Activated naive CD4-positive, alpha-beta T cell treated with anti-CD3 and anti-CD28 coated beads, Interleukin-2, amount 50 U/mL, for 72 hours (primary cell): ENCODE measurements around the gene DIPK1A. TPM values are rescaled to one million over a fixed set of nuclear protein-coding genes. Genes with fewer than 3 reads are reported as not detected.
"Not testable (repeated sequence)": the region's sequence is repeated elsewhere in the genome, so short reads cannot be mapped to it uniquely, and the experiment has no call there.

ENCODE experiments used
- ATAC-seq, 2 donors: fragments of 150-1000 bp; cut with Tn5 transposase; 2 replicates each; pipeline ENCODE4 v1.10.0; 2021; ENCODE audit warnings: mild to moderate bottlenecking in 2 of 2, moderate library complexity in 2 of 2
- DNase-seq, 2 donors: peaks; one replicate each; pipeline ENCODE4 v3.0.0; 2021 to 2022; ENCODE audit warnings: low spot score in 2 of 2
- H3K27ac Mint-ChIP-seq, 2 donors: one replicate each; pipeline ENCODE4 v1.8.0; 2022; ENCODE audit warnings: mild to moderate bottlenecking in 2 of 2, mixed read lengths in 2 of 2
- H3K36me3 Mint-ChIP-seq, 2 donors: one replicate each; pipeline ENCODE4 v1.8.0; 2022; ENCODE audit warnings: mixed read lengths in 2 of 2
- H3K9me3 Mint-ChIP-seq, 2 donors: one replicate each; pipeline ENCODE4 v1.8.0; 2022; ENCODE audit warnings: mixed read lengths in 2 of 2
- total RNA-seq, 2 donors: library from RNA; stranded (reverse); gene quantifications; one replicate each; pipeline ENCODE4 v1.2.3, GENCODE V29; 2022

DIPK1A gene
- total RNA-seq, 2 donors from 2014 or later, result 5.8 to 8.0 TPM

DNA sequence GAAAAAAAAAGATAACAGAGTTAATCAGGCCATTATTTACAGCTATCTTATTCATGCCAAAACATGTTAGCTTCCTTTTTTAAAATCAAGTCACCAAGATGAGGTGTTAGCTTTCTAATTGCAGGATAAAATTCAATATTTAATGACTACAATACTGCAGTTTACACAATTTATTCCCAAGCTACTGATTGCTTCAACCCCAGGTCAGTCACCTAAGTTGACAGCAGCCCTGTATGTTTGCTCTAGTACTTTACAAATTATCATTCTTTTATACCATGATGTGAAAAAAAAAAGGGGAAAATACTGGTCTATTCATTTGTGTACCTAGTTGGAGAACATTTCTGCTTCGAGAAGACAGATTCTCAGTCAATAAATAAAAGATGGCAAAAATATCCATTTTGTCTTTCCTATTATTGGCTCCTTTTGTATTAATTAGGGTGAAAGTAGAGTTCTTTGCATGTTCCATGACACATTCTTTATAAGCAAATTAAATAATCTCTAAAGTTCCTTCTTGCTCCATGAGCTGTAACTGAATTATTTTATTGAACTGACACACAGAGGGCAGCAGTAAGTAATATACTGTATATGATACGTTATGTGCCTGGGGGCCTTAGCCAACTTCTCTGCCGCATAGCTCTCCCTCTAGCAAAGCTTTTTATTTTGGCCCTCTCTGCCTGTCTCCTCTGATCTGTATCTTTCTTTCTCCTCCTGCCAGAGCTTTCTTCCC lies 48.0 kb downstream of the DIPK1A start:
- ATAC-seq (no peak), DNase-seq (no peak)
- Mint-ChIP-seq H3K9me3 (peaks cover 0 to 5% of the 10 kb centered on the region in 2 donors), H3K36me3 (peaks cover 1 to 4% of the 10 kb centered on the region in 2 donors), H3K27ac (peak overlapping the region in 1 of 2 donors; percentile 7)

DNA sequence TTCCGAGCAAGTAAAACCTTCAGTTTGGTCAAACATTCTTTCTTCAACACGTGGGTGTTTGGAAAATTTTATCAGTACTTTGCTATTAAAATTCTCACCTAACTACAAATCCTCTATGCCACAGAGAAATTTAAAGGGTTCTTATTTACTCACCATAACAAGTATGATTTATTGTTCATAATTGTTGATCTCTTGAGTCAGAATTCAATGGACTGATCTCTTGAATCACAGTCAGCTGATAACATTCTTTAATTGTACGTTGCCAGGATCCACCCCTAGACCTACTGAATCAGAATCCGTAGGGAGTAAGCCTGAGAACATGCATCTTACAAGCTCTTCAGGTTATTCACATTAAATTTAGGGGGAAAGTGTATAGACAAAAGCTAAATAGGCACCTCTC lies 51.2 kb downstream of the DIPK1A start:
- Mint-ChIP-seq H3K36me3 (peaks cover 6 to 20% of the 10 kb centered on the region in 2 donors), H3K9me3 (peaks cover 0 to 5% of the 10 kb centered on the region in 2 donors), H3K27ac (no peak overlapping the region)
- ATAC-seq (no peak), DNase-seq (no peak)

DNA sequence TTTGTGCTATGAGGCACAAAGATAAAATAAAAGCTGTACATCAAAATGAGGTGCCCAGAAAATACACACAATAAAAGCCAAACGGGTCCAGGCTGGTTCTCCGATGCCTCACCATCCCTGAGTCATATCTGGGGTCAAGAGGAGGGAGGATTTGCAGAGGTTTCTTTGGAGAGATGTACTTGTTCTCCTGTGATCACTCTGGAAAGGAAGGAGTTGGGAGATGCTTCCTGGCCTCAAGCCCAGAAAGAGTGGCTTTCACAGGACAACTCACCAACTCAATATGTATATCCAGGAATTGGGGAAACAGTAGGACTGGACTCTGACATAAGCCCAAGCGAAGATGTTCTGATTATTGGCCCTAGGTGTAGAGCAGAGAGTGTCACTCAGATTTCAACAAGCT lies 51.9 kb downstream of the DIPK1A start:
- Mint-ChIP-seq H3K36me3 (peaks cover 6 to 24% of the 10 kb centered on the region in 2 donors), H3K27ac (no peak overlapping the region), H3K9me3 (peaks cover 0 to 5% of the 10 kb centered on the region in 2 donors)
- DNase-seq (no peak), ATAC-seq (no peak)

DNA sequence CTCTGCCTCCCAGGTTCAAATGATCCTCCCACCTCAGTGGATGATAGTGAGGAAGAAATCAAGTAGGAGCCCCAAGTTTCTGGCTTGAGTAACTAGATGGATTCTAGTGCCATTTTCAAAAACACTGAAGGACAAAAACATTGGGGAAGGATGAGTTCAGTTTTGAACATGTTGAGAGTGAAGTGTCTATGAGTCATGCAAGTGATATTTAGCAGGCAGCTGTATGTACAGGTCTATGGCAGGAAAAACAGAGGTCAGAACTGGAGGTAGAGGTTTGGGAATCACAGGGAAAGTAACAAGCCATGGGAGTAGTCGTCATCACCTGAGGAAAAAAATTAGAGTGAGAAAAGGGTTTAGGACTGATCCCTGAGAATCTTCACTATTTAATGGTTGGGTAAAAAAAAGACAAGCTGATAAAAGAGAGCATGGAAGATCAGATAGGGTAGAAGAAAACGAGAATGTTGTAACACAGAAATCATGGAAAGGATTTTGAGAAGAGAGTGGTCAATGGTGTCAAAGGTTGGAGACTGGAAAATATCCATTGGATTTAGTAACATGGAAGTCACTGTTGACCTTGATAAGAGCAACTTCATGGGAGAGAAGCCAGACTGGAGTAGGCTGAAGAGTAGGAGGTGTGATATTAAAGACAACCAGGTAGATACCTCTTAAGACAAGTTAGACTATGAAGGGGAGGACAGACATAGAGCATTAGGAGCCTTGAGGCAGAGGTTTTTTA lies 53.1 kb downstream of the DIPK1A start:
- no peak for DNase-seq
- Mint-ChIP-seq H3K9me3 (no peaks in the 10 kb centered on the region), H3K27ac (no peak overlapping the region), H3K36me3 (peaks cover 6 to 24% of the 10 kb centered on the region in 2 donors)
- ATAC-seq, result peak; percentile 63 to 64

DNA sequence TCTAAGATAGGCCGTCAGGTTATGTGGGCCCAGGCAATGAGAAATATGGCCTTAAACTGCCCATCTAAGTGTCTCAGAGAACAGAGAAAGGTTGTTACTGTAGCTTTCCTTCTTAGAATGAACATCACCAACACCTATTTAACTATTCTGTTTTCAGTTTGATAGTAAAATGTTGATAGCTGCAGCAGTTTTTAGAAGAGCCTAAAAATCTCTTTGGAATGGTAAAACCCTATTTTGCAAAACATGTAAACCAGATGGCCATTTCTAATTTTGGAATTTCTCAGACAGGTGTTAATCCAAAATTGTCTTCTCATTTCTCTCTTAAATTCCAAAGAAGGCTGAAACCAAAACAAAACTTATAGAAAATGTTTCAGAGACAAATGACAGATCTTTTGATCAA lies 57.5 kb downstream of the DIPK1A start:
- no peak for ATAC-seq
- peaks cover 22 to 43% of the 10 kb centered on the region in 2 donors for H3K36me3 Mint-ChIP-seq
- H3K9me3 Mint-ChIP-seq, result peaks cover 5 to 18% of the 10 kb centered on the region in 2 donors
- H3K27ac Mint-ChIP-seq, result no peak overlapping the region
- DNase-seq, result no peak

DNA sequence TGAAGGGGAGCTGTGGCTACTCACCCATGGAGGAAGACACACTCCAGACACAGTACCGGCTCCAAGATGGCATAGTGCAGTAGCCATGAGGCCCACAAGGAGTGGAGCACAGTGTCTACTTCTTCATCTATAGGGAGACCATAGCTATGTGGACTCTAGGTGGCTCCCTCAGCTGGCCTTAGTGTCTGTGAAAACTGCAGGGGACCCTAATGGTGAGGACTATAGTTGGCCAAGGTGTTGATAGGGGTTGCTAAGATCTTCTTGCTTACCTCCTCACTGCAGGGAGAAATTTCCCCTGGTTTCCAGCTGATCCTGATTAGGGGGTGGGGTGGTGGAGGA lies 58.9 kb downstream of the DIPK1A start:
- no peak overlapping the region for H3K27ac Mint-ChIP-seq
- H3K36me3 Mint-ChIP-seq, result peaks cover 16 to 33% of the 10 kb centered on the region in 2 donors
- peaks cover 5 to 19% of the 10 kb centered on the region in 2 donors for H3K9me3 Mint-ChIP-seq
- ATAC-seq (no peak), DNase-seq (no peak)

DNA sequence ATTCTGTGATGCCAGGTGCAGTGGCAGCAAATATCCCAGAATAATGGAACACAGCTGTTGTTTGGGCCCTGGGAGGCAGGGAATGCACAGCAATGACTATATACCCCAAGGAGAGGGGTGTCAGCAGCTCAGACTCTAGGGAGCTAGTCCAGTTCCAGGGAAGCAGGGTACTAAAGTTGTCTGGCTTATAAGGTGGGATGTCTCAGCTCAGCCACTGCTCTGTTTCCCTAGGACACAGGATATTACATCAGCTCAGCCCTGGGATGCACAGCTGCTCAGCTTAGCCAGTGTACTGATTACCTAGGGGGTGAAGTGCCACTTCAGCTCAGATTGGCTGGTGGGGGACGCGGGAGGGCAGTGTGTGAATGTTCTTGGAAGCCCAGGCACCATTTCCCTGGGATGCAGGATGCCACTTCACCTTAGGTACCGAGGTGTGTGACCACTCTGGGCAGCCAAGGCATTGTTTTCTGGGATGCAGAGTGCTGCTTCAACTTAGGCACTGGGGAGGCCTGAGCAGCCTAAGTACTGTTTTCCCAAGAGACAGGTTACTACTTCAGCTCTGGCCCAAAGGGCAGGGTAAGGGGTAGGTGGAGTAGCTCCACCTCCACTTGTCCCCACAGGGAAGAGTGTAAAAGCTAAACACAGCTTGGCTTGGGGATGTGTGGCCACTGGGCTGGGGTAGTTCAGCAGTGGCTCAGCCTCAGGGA lies 59.4 kb downstream of the DIPK1A start:
- DNase-seq (no peak), ATAC-seq (no peak)
- Mint-ChIP-seq H3K36me3 (peaks cover 16 to 33% of the 10 kb centered on the region in 2 donors), H3K9me3 (peaks cover 5 to 19% of the 10 kb centered on the region in 2 donors), H3K27ac (peak overlapping the region; percentile 10 to 45)

DNA sequence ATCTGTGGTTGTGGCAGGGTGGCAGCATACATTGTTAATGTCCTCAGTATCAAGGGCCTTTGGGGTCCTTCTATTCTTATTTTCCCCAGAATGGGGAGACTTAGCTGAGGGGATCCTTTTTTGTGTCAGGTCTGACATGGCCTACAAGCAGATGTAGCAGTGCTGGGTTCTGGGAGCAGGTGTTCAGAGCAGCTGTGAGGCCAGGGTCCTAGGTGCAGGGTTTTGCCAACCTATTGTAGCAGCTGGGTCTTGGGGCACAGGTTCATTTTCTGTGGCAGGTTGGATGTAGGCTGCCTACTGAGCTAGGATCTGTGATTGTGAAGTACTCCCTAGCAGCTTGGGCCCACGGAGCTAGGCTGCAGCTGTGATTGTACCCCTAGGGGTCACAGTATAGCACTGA lies 60.1 kb downstream of the DIPK1A start:
- Mint-ChIP-seq H3K36me3 (peaks cover 16 to 33% of the 10 kb centered on the region in 2 donors), H3K9me3 (peaks cover 5 to 19% of the 10 kb centered on the region in 2 donors), H3K27ac (peak overlapping the region in 1 of 2 donors; percentile 23)
- no peak for DNase-seq
- no peak for ATAC-seq

DNA sequence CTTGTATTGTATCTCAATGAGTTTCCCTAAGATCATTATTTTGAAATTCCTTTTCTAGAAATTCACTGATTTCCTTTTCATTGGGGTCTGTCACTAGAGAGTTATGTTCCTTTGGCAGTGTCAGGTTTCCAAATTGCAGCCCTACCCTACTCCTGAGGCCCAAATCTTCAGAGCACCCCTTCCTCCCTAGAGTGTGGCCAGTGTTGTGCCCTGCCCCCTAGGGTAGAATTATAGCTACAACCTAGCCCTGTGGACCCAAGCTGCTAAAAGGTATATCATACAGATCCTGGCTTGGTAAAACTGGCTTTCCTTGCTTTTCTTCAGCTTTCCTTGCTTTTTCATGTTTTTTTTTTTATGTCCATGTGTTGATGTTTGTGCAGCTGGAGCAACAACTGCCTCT lies 60.7 kb downstream of the DIPK1A start:
- no peak for ATAC-seq
- Mint-ChIP-seq H3K27ac (peak overlapping the region in 1 of 2 donors; percentile 23), H3K9me3 (peaks cover 5 to 19% of the 10 kb centered on the region in 2 donors), H3K36me3 (peaks cover 16 to 27% of the 10 kb centered on the region in 2 donors)
- no peak for DNase-seq

DNA sequence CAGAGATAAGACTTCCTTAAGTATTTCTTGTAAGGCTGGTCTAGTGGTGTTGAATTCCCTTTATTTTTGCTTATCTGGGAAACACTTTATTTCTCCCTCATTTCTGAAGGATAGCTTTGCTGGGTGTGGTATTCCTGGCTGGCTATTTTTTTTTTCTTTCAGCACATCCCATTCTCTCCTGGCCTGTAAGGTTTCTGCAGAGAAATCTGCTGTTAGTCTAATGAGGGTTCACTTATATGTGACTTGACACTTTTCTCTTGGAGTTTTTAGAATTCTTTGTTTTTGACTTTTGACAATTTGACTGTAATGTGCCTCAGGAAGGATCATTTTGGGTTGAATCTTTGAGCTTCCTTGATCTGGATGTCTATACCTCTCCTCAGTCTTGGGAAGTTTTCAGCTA lies 61.5 kb downstream of the DIPK1A start:
- Mint-ChIP-seq H3K27ac (no peak overlapping the region), H3K9me3 (peaks cover 5 to 19% of the 10 kb centered on the region in 2 donors), H3K36me3 (peaks cover 16 to 19% of the 10 kb centered on the region in 2 donors)
- ATAC-seq (no peak), DNase-seq (no peak)

DNA sequence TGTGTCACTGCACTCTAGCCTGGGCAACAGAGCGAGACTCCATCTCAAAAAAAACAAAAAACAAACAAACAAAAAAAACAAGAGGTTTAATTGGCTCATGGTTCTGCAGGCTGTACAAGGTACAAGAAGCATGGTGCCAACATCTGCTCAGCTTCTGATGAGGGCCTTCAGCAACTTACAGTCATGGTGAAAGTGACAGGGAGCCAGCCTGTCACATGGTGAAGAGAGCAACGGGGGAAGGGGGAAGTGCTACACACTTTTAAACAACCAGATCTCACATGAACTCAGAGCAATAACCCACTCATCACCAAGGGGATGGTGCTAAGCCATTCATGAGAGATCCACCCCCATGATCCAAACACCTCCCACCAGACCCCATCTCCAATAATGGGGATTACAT lies 63.2 kb downstream of the DIPK1A start:
- peaks cover 17 to 27% of the 10 kb centered on the region in 2 donors for H3K36me3 Mint-ChIP-seq
- H3K27ac Mint-ChIP-seq, ATAC-seq, DNase-seq: not testable (repeated sequence)
- H3K9me3 Mint-ChIP-seq, result peaks cover 5 to 19% of the 10 kb centered on the region in 2 donors

DNA sequence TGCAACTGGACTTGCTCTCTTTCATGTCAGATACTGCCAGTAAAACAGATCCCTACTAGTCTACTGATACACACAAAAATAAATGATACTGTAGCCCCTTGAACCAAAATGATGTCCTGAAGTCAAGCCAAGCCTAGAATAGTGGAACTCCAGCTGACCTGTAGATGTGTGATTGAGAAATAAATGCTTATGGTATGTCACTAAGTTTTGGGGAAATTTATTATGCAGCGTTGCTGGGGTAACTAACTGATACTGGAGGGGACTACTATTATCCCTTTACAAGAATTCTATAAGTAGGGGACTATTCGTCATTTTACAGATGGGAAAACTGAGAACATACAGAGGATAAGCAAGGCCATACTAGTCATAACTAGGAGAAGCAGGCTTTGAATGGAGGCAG lies 73.8 kb downstream of the DIPK1A start:
- Mint-ChIP-seq H3K9me3 (peaks cover 8 to 14% of the 10 kb centered on the region in 2 donors), H3K36me3 (peaks cover 6 to 22% of the 10 kb centered on the region in 2 donors), H3K27ac (no peak overlapping the region)
- DNase-seq (no peak), ATAC-seq (no peak)

DNA sequence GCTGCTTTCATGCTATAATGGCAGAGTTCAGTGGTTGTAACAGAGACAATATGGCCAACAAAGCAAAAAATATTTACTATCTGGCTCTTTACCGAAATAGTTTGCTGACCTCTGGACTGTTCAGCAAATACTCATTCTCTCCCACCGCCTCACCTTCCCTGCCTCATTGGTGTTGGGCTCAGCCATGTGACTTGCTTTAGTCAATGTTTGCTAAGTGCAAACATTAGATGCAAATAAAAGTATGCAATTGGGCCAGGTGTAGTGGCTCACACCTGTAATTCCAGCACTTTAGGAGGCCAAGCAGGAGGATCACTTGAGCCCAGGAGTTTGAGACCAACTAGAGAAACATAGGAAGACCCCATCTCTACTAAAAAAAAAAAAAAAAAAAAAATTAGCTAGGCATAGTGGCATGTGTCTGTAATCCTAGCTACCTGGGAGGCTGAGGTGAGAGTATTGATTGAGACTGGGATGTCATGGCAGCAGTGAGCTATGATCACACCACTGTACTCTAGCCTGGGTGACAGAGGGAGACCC lies 74.3 kb downstream of the DIPK1A start:
- no peak overlapping the region for H3K27ac Mint-ChIP-seq
- ATAC-seq (no peak), DNase-seq (no peak)
- peaks cover 4 to 14% of the 10 kb centered on the region in 2 donors for H3K9me3 Mint-ChIP-seq
- peaks cover under 1 to 19% of the 10 kb centered on the region in 2 donors for H3K36me3 Mint-ChIP-seq

DNA sequence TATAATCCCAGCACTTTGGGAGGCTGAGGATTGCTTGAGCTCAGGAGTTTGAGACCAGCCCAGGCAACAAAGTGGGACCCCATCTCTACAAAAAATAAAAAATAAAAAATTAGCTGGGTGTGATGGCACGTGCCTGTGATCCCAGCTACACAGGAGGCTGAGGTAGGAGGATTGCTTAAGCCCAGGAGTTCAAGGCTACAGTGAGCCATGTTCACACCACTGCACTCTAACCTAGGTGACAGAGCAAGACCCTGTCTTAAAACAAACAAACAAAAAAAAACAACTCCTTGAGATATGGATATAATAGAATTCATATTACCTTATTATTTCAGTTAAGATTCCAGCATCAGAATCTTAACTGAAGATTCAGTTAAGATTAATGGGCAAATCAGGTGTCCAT lies 77.1 kb downstream of the DIPK1A start:
- DNase-seq (no peak), ATAC-seq (no peak)
- H3K36me3 Mint-ChIP-seq, result no peaks in the 10 kb centered on the region
- peak overlapping the region in 1 of 2 donors; percentile 86 for H3K27ac Mint-ChIP-seq
- H3K9me3 Mint-ChIP-seq, result peaks cover 4 to 5% of the 10 kb centered on the region in 2 donors

DNA sequence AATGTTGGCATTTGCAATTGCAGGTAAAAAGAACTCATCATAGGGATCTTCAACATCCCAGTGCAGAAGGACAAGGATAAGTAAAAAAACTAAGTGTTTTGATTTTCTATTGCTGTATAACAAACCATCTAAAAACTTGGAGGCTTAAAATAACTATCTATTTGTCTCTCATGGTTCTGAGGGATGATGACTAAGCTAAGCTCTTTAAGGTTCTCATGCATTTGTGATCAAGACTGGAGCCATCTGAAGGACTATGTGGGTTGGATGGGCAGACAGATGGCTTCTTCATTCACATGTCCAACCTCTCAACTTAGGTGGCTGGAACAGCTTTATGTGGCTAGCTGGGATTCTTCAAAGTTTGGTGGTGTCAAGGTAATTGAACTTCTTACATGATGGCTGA lies 78.0 kb downstream of the DIPK1A start:
- Mint-ChIP-seq H3K36me3 (no peaks in the 10 kb centered on the region), H3K9me3 (no peaks in the 10 kb centered on the region), H3K27ac (peak overlapping the region in 1 of 2 donors; percentile 86)
- ATAC-seq, result peak in 1 of 2 donors; percentile 45
- no peak for DNase-seq

DNA sequence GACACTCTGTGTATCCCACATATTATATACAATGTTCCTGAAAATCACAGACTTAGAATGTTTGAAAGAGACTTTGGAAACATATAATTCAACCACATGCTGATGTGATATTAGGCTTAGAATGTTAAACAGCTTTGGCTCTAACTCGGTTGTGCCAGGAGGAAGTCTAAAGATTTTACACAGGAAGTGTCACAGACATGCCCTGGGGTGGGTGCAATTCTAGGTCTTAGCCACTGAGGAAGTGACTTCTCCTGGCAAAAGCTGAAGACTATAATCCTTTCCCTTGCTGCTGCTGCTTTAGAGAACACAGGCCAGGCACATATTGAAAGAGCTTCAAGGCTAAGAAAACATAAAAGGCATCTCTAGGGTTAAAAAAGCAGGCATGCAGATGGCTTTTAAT lies 78.4 kb downstream of the DIPK1A start:
- DNase-seq (no peak), ATAC-seq (peak; percentile 48 to 81)
- no peaks in the 10 kb centered on the region for H3K9me3 Mint-ChIP-seq
- no peaks in the 10 kb centered on the region for H3K36me3 Mint-ChIP-seq
- peak overlapping the region in 1 of 2 donors; percentile 86 for H3K27ac Mint-ChIP-seq

DNA sequence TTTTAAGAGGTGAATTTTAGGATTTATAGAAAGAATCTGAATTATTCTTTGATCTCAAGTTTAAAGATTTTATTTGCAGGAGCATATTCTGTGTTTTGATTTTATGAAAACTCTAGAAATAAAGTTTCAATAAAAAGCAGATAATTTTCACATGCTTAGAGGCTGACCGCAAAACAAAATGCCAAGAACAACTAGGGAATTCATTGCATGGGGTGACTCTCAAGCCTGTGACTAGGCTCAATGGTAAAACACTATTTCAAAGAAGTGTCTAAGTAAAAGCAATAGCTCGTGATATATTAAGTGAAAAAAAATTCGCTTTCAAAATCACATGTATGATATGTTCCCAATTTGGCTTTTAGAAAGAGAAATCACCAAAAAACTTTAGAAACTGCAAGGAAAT lies 79.9 kb downstream of the DIPK1A start:
- Mint-ChIP-seq H3K36me3 (no peaks in the 10 kb centered on the region), H3K27ac (no peak overlapping the region), H3K9me3 (no peaks in the 10 kb centered on the region)
- ATAC-seq (no peak), DNase-seq (no peak)
